ENCODE measurements around the gene VPS35L. TPM values are rescaled to one million over a fixed set of nuclear protein-coding genes. Genes with fewer than 3 reads are reported as not detected.

The VPS35L gene
- total RNA-seq, 1 experiment from 2014 or later = 55.5 TPM

DNA sequence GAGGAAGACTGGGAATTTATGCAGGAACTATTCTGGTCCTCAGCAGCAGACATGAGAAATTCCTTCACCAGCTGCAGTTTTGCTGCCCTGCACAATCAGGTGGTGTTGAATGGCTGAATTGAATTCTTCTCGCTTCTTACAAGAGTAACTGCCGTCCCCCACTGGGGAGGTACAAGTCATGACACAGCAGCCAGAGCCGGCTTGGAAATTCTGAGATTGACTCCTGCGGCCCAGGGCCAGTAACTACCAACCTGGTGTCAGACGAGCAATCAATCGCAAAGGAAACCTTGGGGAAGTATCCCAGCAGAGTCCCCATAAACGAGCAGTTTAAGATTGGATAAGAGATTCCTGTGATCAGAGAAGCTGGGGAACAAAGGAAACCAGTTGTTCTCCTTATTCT is 131.8 kb downstream of the VPS35L start:
- CTCF ChIA-PET = interaction anchor here (0.6 kb wide), 1 partner anchor 88 kb away, joined by 4 read pairs; no protein-coding TSS in a partner anchor
- POLR2A ChIA-PET = interaction anchor here (0.8 to 2.1 kb wide), 2 partner anchors 9 to 613 kb away, joined by 3 to 5 read pairs; no protein-coding TSS in a partner anchor
- DNase-seq (ENCODE audit: unreplicated experiment) = no peak
- no TSS peak for BruUV-seq (replicated peaks)
- peaks cover 26% of the 10 kb centered on the region for H3K36me3 Mint-ChIP-seq (ENCODE audit: insufficient read depth, unreplicated experiment)
- TF ChIP-seq, protein P1, sequence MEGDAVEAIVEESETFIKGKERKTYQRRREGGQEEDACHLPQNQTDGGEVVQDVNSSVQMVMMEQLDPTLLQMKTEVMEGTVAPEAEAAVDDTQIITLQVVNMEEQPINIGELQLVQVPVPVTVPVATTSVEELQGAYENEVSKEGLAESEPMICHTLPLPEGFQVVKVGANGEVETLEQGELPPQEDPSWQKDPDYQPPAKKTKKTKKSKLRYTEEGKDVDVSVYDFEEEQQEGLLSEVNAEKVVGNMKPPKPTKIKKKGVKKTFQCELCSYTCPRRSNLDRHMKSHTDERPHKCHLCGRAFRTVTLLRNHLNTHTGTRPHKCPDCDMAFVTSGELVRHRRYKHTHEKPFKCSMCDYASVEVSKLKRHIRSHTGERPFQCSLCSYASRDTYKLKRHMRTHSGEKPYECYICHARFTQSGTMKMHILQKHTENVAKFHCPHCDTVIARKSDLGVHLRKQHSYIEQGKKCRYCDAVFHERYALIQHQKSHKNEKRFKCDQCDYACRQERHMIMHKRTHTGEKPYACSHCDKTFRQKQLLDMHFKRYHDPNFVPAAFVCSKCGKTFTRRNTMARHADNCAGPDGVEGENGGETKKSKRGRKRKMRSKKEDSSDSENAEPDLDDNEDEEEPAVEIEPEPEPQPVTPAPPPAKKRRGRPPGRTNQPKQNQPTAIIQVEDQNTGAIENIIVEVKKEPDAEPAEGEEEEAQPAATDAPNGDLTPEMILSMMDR (IDR thresholded peaks at IDR 0.05; ENCODE audit: unreplicated experiment) = no peak
- intact Hi-C loops (cut with micrococcal nuclease) = no loop called here
- H3K4me3 Mint-ChIP-seq (ENCODE audit: unreplicated experiment) = no peak overlapping the region
- H3K27me3 Mint-ChIP-seq (ENCODE audit: insufficient read depth, unreplicated experiment) = no peaks in the 10 kb centered on the region
- H3K9me3 Mint-ChIP-seq (ENCODE audit: unreplicated experiment) = no peaks in the 10 kb centered on the region
- no peaks in the 10 kb centered on the region for H3K4me1 Mint-ChIP-seq (ENCODE audit: insufficient read depth, unreplicated experiment)
- H3K27ac Mint-ChIP-seq (ENCODE audit: low read depth, unreplicated experiment) = no peak overlapping the region

DNA sequence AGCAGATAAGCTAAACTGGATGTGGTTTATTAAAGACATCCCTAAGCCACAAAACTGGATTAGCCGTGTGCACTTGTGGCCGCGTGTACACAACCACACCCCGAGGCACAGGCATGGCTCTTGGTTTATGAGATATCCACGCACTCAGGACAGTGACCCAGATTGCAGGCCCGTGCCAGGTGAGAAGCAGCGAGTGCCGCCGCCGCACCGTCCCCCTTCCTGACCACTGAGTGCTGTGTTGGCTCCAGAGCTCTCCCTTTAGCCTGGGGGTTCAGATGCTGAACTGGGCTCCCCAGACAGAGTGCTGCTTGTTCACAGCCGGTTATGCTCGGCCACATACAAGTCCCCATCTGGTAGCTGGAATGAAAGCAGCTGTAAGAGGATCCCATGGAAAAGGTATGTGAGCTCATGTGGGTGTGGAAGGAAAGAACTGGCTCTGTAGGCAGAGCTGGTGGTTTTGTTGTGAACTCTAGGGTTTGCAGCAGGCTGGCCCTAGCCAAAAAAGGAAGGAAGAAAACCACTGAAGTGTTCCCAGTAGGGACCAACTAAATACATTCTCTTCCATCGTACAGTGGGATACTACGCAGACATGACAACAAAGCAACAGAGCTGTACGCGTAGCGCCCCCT is 133.0 kb downstream of the VPS35L start:
- ChIA-PET POLR2A (interaction anchor here (2.1 kb wide), 1 partner anchor 8 kb away, joined by 5 read pairs; no protein-coding TSS in a partner anchor), CTCF (interaction anchor here (0.6 to 1.0 kb wide), 2 partner anchors 105 to 1263 kb away, joined by 3 to 4 read pairs; no protein-coding TSS in a partner anchor)
- TF ChIP-seq, protein P1 (IDR thresholded peaks at IDR 0.05; ENCODE audit: unreplicated experiment) = no peak
- Mint-ChIP-seq H3K27me3 (ENCODE audit: insufficient read depth, unreplicated experiment) (no peaks in the 10 kb centered on the region), H3K27ac (ENCODE audit: low read depth, unreplicated experiment) (no peak overlapping the region), H3K9me3 (ENCODE audit: unreplicated experiment) (no peaks in the 10 kb centered on the region), H3K4me3 (ENCODE audit: unreplicated experiment) (no peak overlapping the region), H3K36me3 (ENCODE audit: insufficient read depth, unreplicated experiment) (peaks cover 37% of the 10 kb centered on the region), H3K4me1 (ENCODE audit: insufficient read depth, unreplicated experiment) (no peaks in the 10 kb centered on the region)
- intact Hi-C loops (cut with micrococcal nuclease) = no loop called here
- BruUV-seq (replicated peaks) = no TSS peak
- DNase-seq (ENCODE audit: unreplicated experiment) = no peak

DNA sequence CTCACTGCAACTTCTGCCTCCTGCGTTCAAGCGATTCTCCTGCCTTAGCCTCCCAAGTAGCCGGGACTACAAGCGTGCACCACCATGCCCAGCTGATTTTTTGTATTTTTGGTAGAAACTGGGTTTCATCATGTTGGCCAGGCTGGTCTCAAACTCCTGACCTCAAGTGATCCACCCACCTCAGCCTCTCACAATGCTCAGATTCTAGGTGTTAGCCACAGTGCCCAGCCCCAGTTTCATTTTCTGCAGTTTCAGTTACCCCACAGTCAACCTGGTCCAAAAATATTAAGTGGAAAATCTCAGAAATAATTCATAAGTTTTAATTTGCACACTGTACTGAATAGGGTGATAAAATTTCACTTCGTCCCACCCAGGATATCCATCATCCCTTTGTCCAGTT is 133.8 kb downstream of the VPS35L start:
- Mint-ChIP-seq H3K27me3 (ENCODE audit: insufficient read depth, unreplicated experiment) (no peaks in the 10 kb centered on the region), H3K4me3 (ENCODE audit: unreplicated experiment) (no peak overlapping the region), H3K9me3 (ENCODE audit: unreplicated experiment) (no peaks in the 10 kb centered on the region), H3K36me3 (ENCODE audit: insufficient read depth, unreplicated experiment) (peaks cover 45% of the 10 kb centered on the region), H3K4me1 (ENCODE audit: insufficient read depth, unreplicated experiment) (no peaks in the 10 kb centered on the region), H3K27ac (ENCODE audit: low read depth, unreplicated experiment) (no peak overlapping the region)
- ChIA-PET POLR2A (interaction anchor here (2.1 kb wide), 1 partner anchor 7 kb away, joined by 5 read pairs; no protein-coding TSS in a partner anchor), CTCF (no interaction called here)
- DNase-seq (ENCODE audit: unreplicated experiment) = no peak
- intact Hi-C loops (cut with micrococcal nuclease) = no loop called here
- TF ChIP-seq, protein P1 (IDR thresholded peaks at IDR 0.05; ENCODE audit: unreplicated experiment) = no peak
- no TSS peak for BruUV-seq (replicated peaks)

DNA sequence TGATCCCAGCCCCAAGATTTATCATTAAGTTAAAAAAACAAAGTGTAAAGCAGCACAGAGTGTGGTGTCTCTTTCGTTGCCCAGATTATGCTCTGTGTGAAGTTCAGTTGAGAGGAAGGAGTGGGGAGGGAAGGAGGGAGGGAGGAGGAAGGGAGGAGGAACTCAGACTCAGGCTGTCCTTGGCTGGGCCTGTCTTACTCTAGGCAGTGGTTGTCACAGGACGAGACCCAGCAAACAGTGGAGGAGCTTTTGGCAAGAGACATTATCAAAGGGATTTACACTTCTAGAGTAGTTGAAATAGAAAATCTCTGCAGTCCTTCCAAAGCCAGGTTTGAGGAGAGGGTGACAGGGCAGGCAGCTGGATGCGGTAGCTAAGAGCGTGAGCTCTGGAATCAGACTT is 134.7 kb downstream of the VPS35L start:
- no peaks in the 10 kb centered on the region for H3K9me3 Mint-ChIP-seq (ENCODE audit: unreplicated experiment)
- H3K27ac Mint-ChIP-seq (ENCODE audit: low read depth, unreplicated experiment) = no peak overlapping the region
- BruUV-seq (replicated peaks) = no TSS peak
- no peak overlapping the region for H3K4me3 Mint-ChIP-seq (ENCODE audit: unreplicated experiment)
- ChIA-PET CTCF (interaction anchor here (0.6 to 1.3 kb wide), 3 partner anchors 9 to 210 kb away, joined by 3 to 6 read pairs (median 6); no protein-coding TSS in a partner anchor), POLR2A (no interaction called here)
- peaks cover 53% of the 10 kb centered on the region for H3K36me3 Mint-ChIP-seq (ENCODE audit: insufficient read depth, unreplicated experiment)
- intact Hi-C loops (cut with micrococcal nuclease) = loop anchor here (10.0 kb wide), 1 partner anchor 85 kb away; no protein-coding TSS in a partner anchor
- no peaks in the 10 kb centered on the region for H3K27me3 Mint-ChIP-seq (ENCODE audit: insufficient read depth, unreplicated experiment)
- DNase-seq (ENCODE audit: unreplicated experiment) = no peak
- H3K4me1 Mint-ChIP-seq (ENCODE audit: insufficient read depth, unreplicated experiment) = no peaks in the 10 kb centered on the region
- TF ChIP-seq, protein P1 (IDR thresholded peaks at IDR 0.05; ENCODE audit: unreplicated experiment) = no peak
